ENCODE results near the gene MYO18B. TPM values are rescaled to one million over a fixed set of nuclear protein-coding genes. Genes with fewer than 3 reads are reported as not detected.

Gene MYO18B
- total RNA-seq, 1 experiment from 2014 or later: 0.07 TPM

- H3K9me3 ChIP-seq: no peaks in the 10 kb centered on the region
- no TSS peak for BruUV-seq (replicated peaks)
- POLR2A ChIA-PET: no interaction called here
- intact Hi-C loops (cut with micrococcal nuclease; ENCODE audit: unreplicated experiment): no loop called here
- Mint-ChIP-seq H3K4me3 (ENCODE audit: unreplicated experiment) (no peak overlapping the region), H3K27me3 (ENCODE audit: insufficient read depth, unreplicated experiment) (peaks cover 16% of the 10 kb centered on the region), H3K9me3 (ENCODE audit: unreplicated experiment) (no peaks in the 10 kb centered on the region), H3K4me1 (ENCODE audit: low read depth, unreplicated experiment) (no peaks in the 10 kb centered on the region), H3K36me3 (ENCODE audit: insufficient read depth, unreplicated experiment) (no peaks in the 10 kb centered on the region), H3K27ac (ENCODE audit: unreplicated experiment) (no peak overlapping the region)
- CTCF ChIA-PET: no interaction called here
- TF ChIP-seq CTCF (IDR thresholded peaks at IDR 0.05; ENCODE audit: insufficient read depth in 1 of 2, low read depth in 1 of 2, low read length in 1 of 2, severe bottlenecking in 1 of 2, unreplicated experiment in 1 of 2): peak in 1 of 2 experiments; percentile 27
- no peaks in the 10 kb centered on the region for H3K27me3 ChIP-seq (replicated peaks; ENCODE audit: control insufficient read depth, insufficient read depth, low read length)
- H3K4me3 ChIP-seq (ENCODE audit: low read depth, low read length): no peak overlapping the region
- H3K36me3 ChIP-seq (ENCODE audit: control insufficient read depth, insufficient read depth, low read length): no peaks in the 10 kb centered on the region
- no peaks in the 10 kb centered on the region for H3K4me1 ChIP-seq
- DNase-seq: no peak
Observed at GRCh38 chr22:25880524-25880923, 138.5 kb downstream of the MYO18B start.

- H3K9me3 ChIP-seq: no peaks in the 10 kb centered on the region
- Mint-ChIP-seq H3K4me1 (ENCODE audit: low read depth, unreplicated experiment) (no peaks in the 10 kb centered on the region), H3K9me3 (ENCODE audit: unreplicated experiment) (no peaks in the 10 kb centered on the region), H3K27ac (ENCODE audit: unreplicated experiment) (no peak overlapping the region), H3K27me3 (ENCODE audit: insufficient read depth, unreplicated experiment) (peaks cover 13% of the 10 kb centered on the region), H3K36me3 (ENCODE audit: insufficient read depth, unreplicated experiment) (no peaks in the 10 kb centered on the region), H3K4me3 (ENCODE audit: unreplicated experiment) (no peak overlapping the region)
- no peak for TF ChIP-seq CTCF (IDR thresholded peaks at IDR 0.05; ENCODE audit: insufficient read depth in 1 of 2, low read depth in 1 of 2, low read length in 1 of 2, severe bottlenecking in 1 of 2, unreplicated experiment in 1 of 2)
- CTCF ChIA-PET: no interaction called here
- H3K27me3 ChIP-seq (replicated peaks; ENCODE audit: control insufficient read depth, insufficient read depth, low read length): no peaks in the 10 kb centered on the region
- H3K4me3 ChIP-seq (ENCODE audit: low read depth, low read length): no peak overlapping the region
- no peaks in the 10 kb centered on the region for H3K4me1 ChIP-seq
- DNase-seq: no peak
- intact Hi-C loops (cut with micrococcal nuclease; ENCODE audit: unreplicated experiment): no loop called here
- BruUV-seq (replicated peaks): no TSS peak
- no peaks in the 10 kb centered on the region for H3K36me3 ChIP-seq (ENCODE audit: control insufficient read depth, insufficient read depth, low read length)
- POLR2A ChIA-PET: no interaction called here
Observed at GRCh38 chr22:25881210-25881755, 139.3 kb downstream of the MYO18B start.

- no peaks in the 10 kb centered on the region for H3K4me1 ChIP-seq
- no peak for DNase-seq
- no peaks in the 10 kb centered on the region for H3K9me3 ChIP-seq
- intact Hi-C loops (cut with micrococcal nuclease; ENCODE audit: unreplicated experiment): no loop called here
- H3K4me3 ChIP-seq (ENCODE audit: low read depth, low read length): no peak overlapping the region
- Mint-ChIP-seq H3K27me3 (ENCODE audit: insufficient read depth, unreplicated experiment) (peaks cover 13% of the 10 kb centered on the region), H3K27ac (ENCODE audit: unreplicated experiment) (no peak overlapping the region), H3K4me1 (ENCODE audit: low read depth, unreplicated experiment) (no peaks in the 10 kb centered on the region), H3K4me3 (ENCODE audit: unreplicated experiment) (no peak overlapping the region), H3K9me3 (ENCODE audit: unreplicated experiment) (no peaks in the 10 kb centered on the region), H3K36me3 (ENCODE audit: insufficient read depth, unreplicated experiment) (no peaks in the 10 kb centered on the region)
- no peaks in the 10 kb centered on the region; the same call in 1 of the 2 replicates for H3K27me3 ChIP-seq (replicated peaks; ENCODE audit: control insufficient read depth, insufficient read depth, low read length)
- ChIA-PET POLR2A (no interaction called here), CTCF (interaction anchor here (0.6 kb wide), 1 partner anchor 290 kb away, joined by 4 read pairs; no protein-coding TSS in a partner anchor)
- no TSS peak for BruUV-seq (replicated peaks)
- no peak for TF ChIP-seq CTCF (IDR thresholded peaks at IDR 0.05; ENCODE audit: insufficient read depth in 1 of 2, low read depth in 1 of 2, low read length in 1 of 2, severe bottlenecking in 1 of 2, unreplicated experiment in 1 of 2)
- H3K36me3 ChIP-seq (ENCODE audit: control insufficient read depth, insufficient read depth, low read length): no peaks in the 10 kb centered on the region
Observed at GRCh38 chr22:25882360-25882759, 140.4 kb downstream of the MYO18B start.
